BLaER1 (cell line): ENCODE measurements around the gene WNK1.
"Not testable (repeated sequence)": the region's sequence is repeated elsewhere in the genome, so short reads cannot be mapped to it uniquely, and the experiment has no call there.

ENCODE experiments used
- H3K27ac ChIP-seq: shearing (Covaris generic); formaldehyde crosslinking; 2 replicates; pipeline ENCODE4 v1.8.1; 2022
- H3K27me3 ChIP-seq: shearing (Covaris generic); formaldehyde crosslinking; 2 replicates; pipeline ENCODE4 v1.8.1; 2022
- H3K36me3 ChIP-seq: shearing (Covaris generic); formaldehyde crosslinking; 2 replicates; pipeline ENCODE4 v1.8.1; 2022
- H3K4me1 ChIP-seq: shearing (Covaris generic); formaldehyde crosslinking; 2 replicates; pipeline ENCODE4 v1.8.1; 2022
- H3K4me2 ChIP-seq: shearing (Covaris generic); formaldehyde crosslinking; 2 replicates; pipeline ENCODE4 v1.8.1; 2022
- H3K4me3 ChIP-seq: shearing (Covaris generic); formaldehyde crosslinking; 2 replicates; pipeline ENCODE4 v1.8.1; 2022
- H3K9ac ChIP-seq: shearing (Covaris generic); formaldehyde crosslinking; 2 replicates; pipeline ENCODE4 v1.8.1; 2022
- H3K9me3 ChIP-seq: shearing (Covaris generic); formaldehyde crosslinking; 2 replicates; pipeline ENCODE4 v1.8.1; 2022
- H4K20me1 ChIP-seq: shearing (Covaris generic); formaldehyde crosslinking; 2 replicates; pipeline ENCODE4 v1.8.1; 2022
- Cebpa-rat ChIP-seq: shearing (Covaris generic); IDR thresholded peaks from 2 replicates; pipeline ENCODE4 v1.8.1; 2022

The WNK1 gene

DNA sequence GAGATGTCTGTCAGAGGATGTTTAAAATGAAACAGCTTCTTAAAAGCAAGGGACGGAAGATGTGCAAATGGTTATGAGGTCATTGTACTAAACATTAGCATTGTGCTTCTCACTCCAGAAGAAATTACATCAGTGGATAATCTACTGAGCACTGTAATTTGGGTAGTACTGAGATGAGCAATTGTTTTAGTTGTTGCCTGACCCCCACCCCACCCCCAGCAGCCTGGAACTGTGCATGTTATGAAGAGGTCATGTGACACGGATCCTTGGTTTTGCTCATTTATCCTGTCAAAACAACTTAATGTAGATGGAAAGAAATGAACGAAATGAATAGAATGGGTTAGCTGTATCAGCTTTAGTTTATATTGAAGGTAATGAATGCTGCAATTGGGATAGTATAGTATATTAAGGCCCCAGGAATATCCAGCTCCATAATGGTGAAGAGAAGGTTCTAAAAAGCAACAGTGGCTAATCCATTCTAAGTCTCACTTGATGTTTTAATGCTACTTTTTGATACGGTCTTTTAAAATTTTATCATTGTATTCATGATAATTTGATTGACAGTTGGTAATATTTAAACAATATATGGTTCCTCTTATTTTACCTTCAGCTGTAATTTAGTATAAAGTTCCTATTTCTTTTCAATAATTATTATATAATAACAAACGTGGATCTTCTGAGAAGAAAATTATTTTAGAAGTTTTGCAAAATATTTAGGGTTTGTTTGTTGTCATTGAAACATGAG lies 58.5 kb downstream of the WNK1 start:
- Histone ChIP-seq H3K27ac (no peak overlapping the region), H3K4me3 (no peak overlapping the region), H3K9me3 (no peaks in the 10 kb centered on the region), H4K20me1 (peaks cover 100% of the 10 kb centered on the region), H3K27me3 (no peaks in the 10 kb centered on the region), H3K36me3 (peaks cover 13% of the 10 kb centered on the region), H3K4me2 (no peak overlapping the region), H3K9ac (no peak overlapping the region), H3K4me1 (peaks cover 58% of the 10 kb centered on the region)
- no peak for TF ChIP-seq Cebpa-rat

DNA sequence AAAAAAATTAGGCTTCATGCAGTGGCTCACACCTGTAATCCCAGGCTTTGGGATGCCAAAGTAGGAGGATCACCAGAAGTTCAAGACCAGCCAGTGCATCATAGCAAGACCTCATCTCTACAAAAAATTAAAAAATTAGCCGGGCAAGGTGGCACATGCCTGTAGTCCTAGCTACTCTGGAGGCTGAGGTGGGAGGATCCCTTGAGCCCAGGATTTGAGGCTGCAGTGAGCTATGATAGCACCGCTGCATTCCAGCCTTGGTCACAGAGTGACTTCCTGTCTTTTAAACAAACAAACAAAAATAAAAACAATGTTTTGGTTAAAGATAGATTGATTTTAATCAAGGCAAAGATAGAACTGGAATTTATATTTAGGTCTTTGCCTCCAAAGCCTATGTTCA lies 60.6 kb downstream of the WNK1 start:
- Histone ChIP-seq H3K27me3 (no peaks in the 10 kb centered on the region), H3K4me1 (peaks cover 39% of the 10 kb centered on the region; the same call in 1 of the 2 replicates), H4K20me1 (peaks cover 89% of the 10 kb centered on the region), H3K9me3 (no peaks in the 10 kb centered on the region), H3K4me2 (no peak overlapping the region), H3K4me3 (no peak overlapping the region), H3K9ac (no peak overlapping the region), H3K27ac (no peak overlapping the region), H3K36me3 (peaks cover 32% of the 10 kb centered on the region)
- no peak for TF ChIP-seq Cebpa-rat

DNA sequence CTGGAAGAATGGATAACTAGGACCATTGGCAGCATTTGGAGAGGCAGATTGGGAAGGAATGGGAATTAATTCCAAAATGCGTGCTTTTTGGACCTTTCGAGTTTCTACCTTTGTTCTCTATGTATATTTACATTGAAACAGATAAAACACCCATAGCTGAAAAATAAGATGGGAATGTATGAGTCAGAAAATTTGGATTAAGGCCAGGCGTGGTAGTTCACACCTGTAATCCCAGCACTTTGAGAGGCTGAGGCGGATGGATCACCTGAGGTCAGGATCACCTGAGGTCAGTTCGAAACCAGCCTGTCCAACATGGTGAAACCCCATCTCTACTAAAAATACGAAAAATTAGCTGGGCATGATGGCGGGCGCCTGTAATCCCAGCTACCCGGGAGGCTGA lies 65.1 kb downstream of the WNK1 start:
- not testable (repeated sequence) for H3K9me3 ChIP-seq, H3K9ac ChIP-seq, H3K27ac ChIP-seq, H3K4me2 ChIP-seq, H3K27me3 ChIP-seq, H3K4me3 ChIP-seq
- Histone ChIP-seq H4K20me1 (peaks cover 54% of the 10 kb centered on the region), H3K36me3 (peaks cover 51% of the 10 kb centered on the region), H3K4me1 (peaks cover 10% of the 10 kb centered on the region; the same call in 1 of the 2 replicates)

DNA sequence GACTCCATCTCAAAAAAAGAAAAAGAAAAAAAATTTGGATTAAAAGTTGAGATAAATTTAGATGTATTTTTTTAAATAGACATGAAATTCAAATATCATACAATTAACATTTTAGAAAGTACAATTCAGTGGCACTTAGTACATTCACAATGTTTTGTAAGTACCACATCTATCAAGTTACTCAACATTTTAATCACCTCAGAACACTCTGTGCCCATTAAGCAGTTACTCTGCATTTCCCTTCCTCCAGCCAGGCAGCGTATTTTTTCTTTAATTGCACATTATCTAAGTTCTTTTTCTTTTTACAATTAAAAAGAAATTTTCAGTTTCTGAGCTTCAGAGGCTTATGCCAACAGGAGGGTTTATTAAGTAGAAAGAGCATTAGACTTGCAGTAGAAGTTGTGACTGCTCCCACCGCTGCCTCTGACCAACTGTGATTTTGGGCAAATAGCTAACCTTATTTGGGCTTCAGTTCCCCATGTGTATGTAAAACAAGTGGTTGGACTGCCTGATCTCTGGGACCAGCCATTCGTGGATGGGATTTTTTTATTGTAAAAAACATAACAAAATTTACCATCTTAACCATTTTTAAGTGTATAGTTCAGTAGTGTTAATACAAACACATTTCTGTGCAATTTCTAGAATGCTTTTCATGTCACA lies 65.7 kb downstream of the WNK1 start:
- H3K4me3 ChIP-seq: no peak overlapping the region
- no peaks in the 10 kb centered on the region for H3K27me3 ChIP-seq
- no peak for TF ChIP-seq Cebpa-rat
- H3K27ac ChIP-seq: no peak overlapping the region
- no peak overlapping the region for H3K4me2 ChIP-seq
- peaks cover 51% of the 10 kb centered on the region for H3K36me3 ChIP-seq
- peaks cover 11% of the 10 kb centered on the region for H3K4me1 ChIP-seq
- no peak overlapping the region for H3K9ac ChIP-seq
- H3K9me3 ChIP-seq: 0 out of 2 replicates have a peak, but pooled peaks cover 5% of the 10 kb centered on the region
- peaks cover 53% of the 10 kb centered on the region for H4K20me1 ChIP-seq

DNA sequence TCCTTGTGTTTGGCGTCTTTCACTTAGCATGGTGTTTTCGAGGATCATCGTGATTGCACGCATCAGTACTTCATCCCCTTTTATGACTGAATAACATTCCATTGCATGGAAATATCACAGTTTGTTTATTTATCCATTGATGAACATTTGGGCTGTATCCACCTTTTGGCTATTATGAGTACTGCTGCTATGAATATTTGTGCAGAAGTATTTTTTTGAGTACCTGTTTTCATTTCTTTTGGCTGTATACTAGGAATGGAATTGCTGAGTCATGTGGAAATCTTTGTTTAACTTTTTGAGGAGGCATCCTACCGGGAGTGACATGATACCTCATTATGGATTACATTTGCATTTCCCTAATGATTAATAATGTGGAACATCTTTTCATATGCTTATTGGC lies 66.4 kb downstream of the WNK1 start:
- Histone ChIP-seq H3K36me3 (peaks cover 51% of the 10 kb centered on the region), H4K20me1 (peaks cover 52% of the 10 kb centered on the region), H3K4me2 (no peak overlapping the region), H3K27ac (no peak overlapping the region), H3K4me1 (peaks cover 16% of the 10 kb centered on the region), H3K9me3 (0 out of 2 replicates have a peak, but pooled peaks cover 5% of the 10 kb centered on the region), H3K4me3 (no peak overlapping the region), H3K9ac (no peak overlapping the region), H3K27me3 (no peaks in the 10 kb centered on the region)
- no peak for TF ChIP-seq Cebpa-rat

DNA sequence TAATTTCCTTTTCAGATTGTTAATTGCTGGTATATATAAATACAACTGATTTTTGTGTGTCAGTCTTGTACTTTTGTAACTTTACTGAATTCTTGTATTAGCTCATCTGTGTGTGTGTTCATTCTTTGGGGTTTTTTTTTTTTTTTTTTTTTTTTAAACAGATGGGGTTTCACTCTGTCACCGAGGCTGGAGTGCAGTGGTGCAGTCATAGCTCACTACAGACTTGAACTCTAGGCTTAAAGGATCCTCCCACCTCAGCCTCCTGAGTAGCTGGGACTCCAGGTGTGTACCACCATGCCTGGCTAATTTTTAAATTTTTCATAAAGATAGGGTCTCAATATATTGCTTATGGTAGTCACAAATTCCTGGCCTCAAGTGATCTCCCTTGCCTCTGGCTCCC lies 68.0 kb downstream of the WNK1 start:
- TF ChIP-seq Cebpa-rat: no peak
- H3K4me2 ChIP-seq: no peak overlapping the region

DNA sequence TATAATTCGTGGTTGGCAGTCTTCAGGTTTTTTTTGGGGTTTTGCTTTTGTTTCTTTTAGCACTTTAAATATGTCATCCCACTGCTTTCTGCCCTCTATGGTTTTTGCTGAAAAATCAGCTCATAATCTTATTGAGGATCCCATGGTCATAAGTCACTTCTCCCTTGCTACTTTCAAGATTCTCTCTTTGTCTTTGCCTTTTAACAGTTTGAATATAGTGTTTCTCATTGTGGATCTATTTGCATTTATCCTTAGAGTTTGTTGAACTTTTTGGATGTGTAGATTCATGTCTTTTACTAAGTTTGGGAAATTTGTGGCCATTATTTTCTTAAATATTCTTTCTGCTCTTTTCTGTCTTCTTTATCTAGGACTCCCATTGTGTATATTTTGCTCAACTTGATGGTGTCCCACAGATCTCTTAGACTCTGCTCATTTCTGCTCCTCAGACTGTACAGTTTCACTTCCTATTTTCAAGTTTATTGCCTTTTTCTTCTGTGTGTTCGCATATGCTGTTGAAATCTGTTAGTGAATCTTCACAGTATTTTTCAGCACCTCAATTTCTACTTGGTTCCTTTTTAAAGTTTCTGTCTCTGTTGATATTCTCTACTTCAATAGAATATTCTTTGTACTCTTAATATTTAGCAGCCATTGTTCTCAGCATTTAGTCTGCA lies 70.8 kb downstream of the WNK1 start:
- peak overlapping the region; percentile 14; the same call in 1 of the 2 replicates for H3K27ac ChIP-seq
- 0 out of 2 replicates have a peak, but pooled peaks cover 5% of the 10 kb centered on the region for H3K9me3 ChIP-seq
- peak overlapping the region; percentile 29 for H3K4me2 ChIP-seq
- peaks cover 38% of the 10 kb centered on the region for H4K20me1 ChIP-seq
- H3K9ac ChIP-seq: no peak overlapping the region
- H3K36me3 ChIP-seq: peaks cover 39% of the 10 kb centered on the region
- no peak overlapping the region for H3K4me3 ChIP-seq
- peaks cover 20% of the 10 kb centered on the region for H3K4me1 ChIP-seq
- TF ChIP-seq Cebpa-rat: no peak
- H3K27me3 ChIP-seq: no peaks in the 10 kb centered on the region

More for the DNA sequence above, 68.0 kb downstream of the WNK1 start:
- Histone ChIP-seq H3K27me3 (no peaks in the 10 kb centered on the region), H4K20me1 (peaks cover 46% of the 10 kb centered on the region), H3K4me3 (no peak overlapping the region), H3K9me3 (0 out of 2 replicates have a peak, but pooled peaks cover 5% of the 10 kb centered on the region), H3K36me3 (peaks cover 40% of the 10 kb centered on the region; the same call in 1 of the 2 replicates), H3K27ac (no peak overlapping the region), H3K9ac (no peak overlapping the region), H3K4me1 (peaks cover 20% of the 10 kb centered on the region)

DNA sequence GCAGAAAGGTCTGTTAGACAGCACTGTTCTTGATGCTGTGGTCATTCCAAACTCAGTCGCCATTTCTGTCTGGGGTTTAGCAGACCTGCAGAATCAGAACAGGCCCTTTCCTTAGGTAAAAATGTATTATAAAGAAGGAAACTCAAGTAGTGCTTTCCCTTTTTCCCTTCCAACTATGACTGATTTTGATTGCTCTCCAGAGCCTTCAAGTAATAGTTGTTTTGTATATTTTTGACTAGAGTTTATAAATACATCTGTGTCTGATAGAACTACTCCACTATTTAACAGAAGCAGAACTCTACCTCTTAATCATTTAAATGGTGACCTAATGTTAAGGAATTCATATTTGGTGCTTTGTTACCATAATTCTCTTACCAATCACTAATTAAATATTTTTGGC lies 74.0 kb downstream of the WNK1 start:
- Histone ChIP-seq H4K20me1 (peaks cover 29% of the 10 kb centered on the region), H3K36me3 (peaks cover 58% of the 10 kb centered on the region), H3K27me3 (no peaks in the 10 kb centered on the region), H3K4me3 (no peak overlapping the region), H3K9ac (no peak overlapping the region), H3K4me2 (no peak overlapping the region), H3K4me1 (peaks cover 20% of the 10 kb centered on the region), H3K9me3 (0 out of 2 replicates have a peak, but pooled peaks cover 5% of the 10 kb centered on the region), H3K27ac (no peak overlapping the region)
- TF ChIP-seq Cebpa-rat: no peak

DNA sequence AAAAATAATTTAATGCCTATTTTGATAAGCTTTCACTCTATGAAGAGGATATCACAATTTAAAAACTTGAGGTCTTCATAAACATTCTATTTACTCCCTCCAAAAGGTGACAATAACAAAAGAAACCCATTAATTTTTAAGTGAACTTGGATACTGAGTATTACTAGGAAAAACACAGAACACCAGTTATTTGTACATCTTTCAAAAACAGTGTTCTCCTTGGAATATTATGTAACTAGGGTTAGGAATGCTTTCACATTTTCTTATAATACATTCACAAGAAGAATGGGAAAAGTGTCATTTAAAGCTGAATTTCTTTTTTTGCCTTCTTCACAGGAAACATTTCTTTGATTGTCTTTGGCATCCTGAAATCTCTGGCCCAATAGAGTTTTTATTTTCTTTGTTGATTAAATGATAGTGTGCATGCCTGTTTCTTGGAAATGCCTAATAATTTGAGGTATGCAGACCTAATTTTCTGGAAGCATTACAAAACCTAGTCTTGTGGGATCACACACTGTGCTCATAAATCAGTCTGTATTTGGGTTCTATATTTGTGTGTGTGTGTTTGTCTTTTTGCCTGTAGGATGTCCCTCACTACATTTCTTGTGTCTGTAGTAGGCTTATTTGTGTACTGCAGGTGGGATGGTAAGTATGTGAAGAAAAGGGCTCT lies 76.5 kb downstream of the WNK1 start:
- Histone ChIP-seq H3K4me1 (peaks cover 3% of the 10 kb centered on the region), H3K4me2 (no peak overlapping the region), H3K9me3 (no peaks in the 10 kb centered on the region), H4K20me1 (peaks cover 20% of the 10 kb centered on the region), H3K9ac (no peak overlapping the region), H3K27ac (no peak overlapping the region), H3K36me3 (peaks cover 66% of the 10 kb centered on the region), H3K4me3 (no peak overlapping the region), H3K27me3 (no peaks in the 10 kb centered on the region)
- no peak for TF ChIP-seq Cebpa-rat
